IMR-90 (cell line): ENCODE data around the gene MYCBP2. TPM values are rescaled to one million over a fixed set of nuclear protein-coding genes. Genes with fewer than 3 reads are reported as not detected.

Experiments used
- ATAC-seq: fragments of 200-7000 bp; cut with Tn5 transposase; 2 replicates; pipeline ENCODE4 v1.9.1; 2020; ENCODE audit warnings: low read depth, mild to moderate bottlenecking, moderate library complexity
- BruUV-seq: library from RNA; stranded (reverse); fragments of 400-500 nt; replicated peaks from 2 replicates; lab custom pipeline; 2021; lab: Mats Ljungman, UMichigan
- CTCF ChIA-PET: fragments of 300-600 bp; formaldehyde crosslinking; extraction: SDS; loops from one replicate; lab custom pipeline; 2021; ENCODE audit warnings: antibody characterized with exemption; lab: Yijun Ruan, JAX
- POLR2A ChIA-PET: fragments of 300-600 bp; sonication (Branson Sonifier 250); formaldehyde crosslinking; loops from one replicate; lab custom pipeline; 2022; ENCODE audit warnings: antibody characterized with exemption; ENCODE audit not compliant: unreplicated experiment; lab: Charles Lee
- DNase-seq: peaks from one replicate; pipeline ENCODE4 v3.0.0; 2013
- H2AFZ ChIP-seq: replicated peaks from 2 replicates; pipeline ENCODE3; 2013; ENCODE audit warnings: low read length, mild to moderate bottlenecking; ENCODE audit not compliant: poor library complexity
- H2AK5ac ChIP-seq: 2 replicates; pipeline ENCODE4 v1.6.1; 2013; ENCODE audit warnings: low read depth, low read length, inconsistent platforms
- H2AK9ac ChIP-seq: replicated peaks from 2 replicates; pipeline ENCODE3; 2013; ENCODE audit warnings: mild to moderate bottlenecking, low read depth, low read length, moderate library complexity; ENCODE audit not compliant: poor library complexity
- H2BK120ac ChIP-seq: 2 replicates; pipeline ENCODE4 v1.6.1; 2013; ENCODE audit warnings: low read depth, low read length, inconsistent platforms
- H2BK15ac ChIP-seq: 3 replicates; pipeline ENCODE4 v1.6.1; 2013; ENCODE audit warnings: low read depth, low read length, inconsistent platforms
- H2BK20ac ChIP-seq: 2 replicates; pipeline ENCODE4 v1.6.1; 2013; ENCODE audit warnings: low read depth, mild to moderate bottlenecking, inconsistent platforms, low read length, moderate library complexity
- H2BK5ac ChIP-seq: 2 replicates; pipeline ENCODE4 v1.6.1; 2013; ENCODE audit warnings: mild to moderate bottlenecking, low read depth, low read length, inconsistent platforms; ENCODE audit not compliant: poor library complexity, severe bottlenecking
- H3K14ac ChIP-seq: replicated peaks from 2 replicates; pipeline ENCODE4 v1.6.1; 2013; ENCODE audit warnings: low read depth, low read length, inconsistent platforms
- H3K18ac ChIP-seq: 2 replicates; pipeline ENCODE4 v1.6.1; 2013; ENCODE audit warnings: low read depth, low read length, control low read depth
- H3K23ac ChIP-seq: 2 replicates; pipeline ENCODE4 v1.6.1; 2013; ENCODE audit warnings: low read depth, low read length, inconsistent platforms
- H3K27ac ChIP-seq: 2 replicates; pipeline ENCODE4 v1.5.1; 2013; ENCODE audit warnings: mild to moderate bottlenecking, control low read depth, low read length; ENCODE audit not compliant: insufficient read depth
- H3K27me3 ChIP-seq: 2 replicates; pipeline ENCODE4 v1.6.1; 2013; ENCODE audit warnings: low read length; ENCODE audit not compliant: control insufficient read depth, insufficient read depth
- H3K36me3 ChIP-seq: 2 replicates; pipeline ENCODE4 v1.6.1; 2013; ENCODE audit warnings: low read length, mixed read lengths; ENCODE audit not compliant: control insufficient read depth, insufficient read depth
- H3K4ac ChIP-seq: 2 replicates; pipeline ENCODE4 v1.6.1; 2013; ENCODE audit warnings: low read depth, low read length, inconsistent platforms
- H3K4me1 ChIP-seq: 2 replicates; pipeline ENCODE4 v1.6.1; 2013; ENCODE audit warnings: low read length, mixed read lengths; ENCODE audit not compliant: control insufficient read depth, insufficient read depth
- H3K4me2 ChIP-seq: 2 replicates; pipeline ENCODE4 v1.6.1; 2013; ENCODE audit warnings: low read depth, mild to moderate bottlenecking, control low read depth, low read length, moderate library complexity
- H3K4me3 ChIP-seq: 2 replicates; pipeline ENCODE4 v1.5.1; 2013; ENCODE audit warnings: low read depth, mild to moderate bottlenecking, control low read depth, low read length, moderate library complexity; ENCODE audit not compliant: insufficient read depth
- H3K56ac ChIP-seq: 2 replicates; pipeline ENCODE4 v1.6.1; 2013; ENCODE audit warnings: low read length, inconsistent platforms; ENCODE audit not compliant: insufficient read depth; ENCODE audit errors: extremely low read depth
- H3K79me1 ChIP-seq, 2 experiments: 2 replicates each; pipeline ENCODE4 v1.6.1; 2013; ENCODE audit warnings: low read length in 2 of 2, inconsistent platforms in 1 of 2, low read depth in 1 of 2
- H3K9ac ChIP-seq: 2 replicates; pipeline ENCODE4 v1.6.1; 2013; ENCODE audit warnings: low read depth, low read length, control low read depth
- H3K9me1 ChIP-seq: 2 replicates; pipeline ENCODE4 v1.6.1; 2013; ENCODE audit warnings: low read length, inconsistent platforms; ENCODE audit not compliant: insufficient read depth
- H3K9me3 ChIP-seq: 2 replicates; pipeline ENCODE4 v1.6.1; 2013; ENCODE audit warnings: low read length; ENCODE audit not compliant: control insufficient read depth, insufficient read depth
- H4K20me1 ChIP-seq: 2 replicates; pipeline ENCODE4 v1.6.1; 2013; ENCODE audit warnings: low read length, inconsistent platforms; ENCODE audit not compliant: insufficient read depth
- H4K5ac ChIP-seq: 2 replicates; pipeline ENCODE4 v1.6.1; 2013; ENCODE audit warnings: mild to moderate bottlenecking, low read depth, low read length, control low read depth
- H4K8ac ChIP-seq, 2 experiments: 2 replicates each; pipeline ENCODE4 v1.6.1; 2013; ENCODE audit warnings: low read depth in 2 of 2, low read length in 2 of 2, control low read depth in 1 of 2, inconsistent platforms in 1 of 2
- H4K91ac ChIP-seq: 2 replicates; pipeline ENCODE4 v1.6.1; 2013; ENCODE audit warnings: low read depth, low read length, inconsistent platforms; ENCODE audit not compliant: insufficient read depth
- CHD1 ChIP-seq: IDR thresholded peaks from 2 replicates; pipeline ENCODE4 v1.6.1; 2012; ENCODE audit warnings: low read depth, low read length, improper control_type of control experiment
- NFE2L2 ChIP-seq: fragments of 150-350 bp; IDR thresholded peaks from 2 replicates; pipeline ENCODE4 v1.6.1; 2016; ENCODE audit warnings: low read depth, mild to moderate bottlenecking, low read length
- POLR2A ChIP-seq: IDR thresholded peaks from 2 replicates; pipeline ENCODE4 v1.6.1; 2012; ENCODE audit warnings: mild to moderate bottlenecking, low read depth, low read length
- RAD21 ChIP-seq: IDR thresholded peaks from 2 replicates; pipeline ENCODE4 v1.6.1; 2012; ENCODE audit warnings: low read length, improper control_type of control experiment
- RCOR1 ChIP-seq: IDR thresholded peaks from 2 replicates; pipeline ENCODE4 v1.6.1; 2012; ENCODE audit warnings: mild to moderate bottlenecking, low read length, improper control_type of control experiment; ENCODE audit not compliant: insufficient replicate concordance
- WGBS, 2 experiments: methylation state at CpG; one replicate each; pipeline versions ENCODE4 v1.1.5 to v1.1.7; 2013; ENCODE audit warnings: missing lambda C conversion rate in 2 of 2; ENCODE audit not compliant: insufficient read length in 1 of 2; ENCODE audit errors: extremely low coverage in 2 of 2; 5-methylcytosine and 5-hydroxymethylcytosine counted together
- dilution Hi-C: fragments of 300-500 bp; cut with HindIII; formaldehyde crosslinking; loops from one replicate; pipeline ENCODE4 v1.14.3; 2018; ENCODE audit warnings: low sequenced_read_pairs; ENCODE audit not compliant: unreplicated experiment
- in situ Hi-C: fragments of 300-500 bp; cut with MboI; formaldehyde crosslinking; loops from 3 replicates; pipeline ENCODE4 v1.14.3; 2019; ENCODE audit warnings: low sequenced_read_pairs, inconsistent platforms, mixed read lengths
- intact Hi-C: fragments of 100-400 bp; cut with micrococcal nuclease; formaldehyde crosslinking; loops from 2 replicates; pipeline ENCODE4 v1.10.0; 2022
- polyA plus RNA-seq, 3 experiments: library from polyadenylated mRNA; depleted of rRNA; stranded (reverse); fragments of >200 nt; gene quantifications; 2 replicates each; pipeline ENCODE4 v1.2.3, GENCODE V29; 2012; ENCODE audit warnings: low replicate concordance in 1 of 3
- total RNA-seq: library from RNA; depleted of rRNA; stranded (reverse); fragments of >200 nt; gene quantifications from 2 replicates; pipeline ENCODE4 v1.2.3, GENCODE V29; 2012
- TF ChIP-seq, protein P1 (sequence below): fragments of 150-350 bp; IDR thresholded peaks from 2 replicates; pipeline ENCODE4 v1.6.1; 2017; ENCODE audit warnings: mild to moderate bottlenecking, antibody characterized with exemption, low read length, low read depth

Gene MYCBP2
- total and polyA plus RNA-seq, 2 of the 4 experiments (the other 2 are of a cell fraction) = 20.1 to 43.2 TPM

DNA sequence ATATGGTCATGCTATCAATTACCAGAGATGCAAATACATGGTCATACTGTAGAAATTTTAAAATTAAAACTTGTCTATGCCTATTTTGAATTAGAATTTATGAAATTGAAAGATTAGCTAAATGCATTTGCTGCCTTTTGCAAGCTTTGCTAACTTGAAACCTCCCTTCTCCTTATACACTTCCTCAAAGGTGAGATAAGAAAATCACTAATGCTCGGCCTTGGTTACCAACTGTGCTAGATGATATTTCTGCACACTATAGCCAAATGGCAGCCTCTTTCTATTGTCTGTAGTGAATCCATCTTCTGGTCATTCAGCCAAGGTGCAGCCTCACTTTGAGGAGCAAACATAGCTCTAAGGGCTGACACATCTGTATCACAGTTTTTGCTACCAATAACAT, 31.1 kb upstream of the MYCBP2 start:
- no peak overlapping the region for H2AK5ac ChIP-seq
- no peak overlapping the region for H3K18ac ChIP-seq
- peaks cover 4% of the 10 kb centered on the region for H3K27me3 ChIP-seq
- no peak overlapping the region for H4K8ac ChIP-seq
- TF ChIP-seq POLR2A (no peak), RCOR1 (no peak), CHD1 (no peak), RAD21 (no peak), NFE2L2 (no peak)
- TF ChIP-seq, protein P1, sequence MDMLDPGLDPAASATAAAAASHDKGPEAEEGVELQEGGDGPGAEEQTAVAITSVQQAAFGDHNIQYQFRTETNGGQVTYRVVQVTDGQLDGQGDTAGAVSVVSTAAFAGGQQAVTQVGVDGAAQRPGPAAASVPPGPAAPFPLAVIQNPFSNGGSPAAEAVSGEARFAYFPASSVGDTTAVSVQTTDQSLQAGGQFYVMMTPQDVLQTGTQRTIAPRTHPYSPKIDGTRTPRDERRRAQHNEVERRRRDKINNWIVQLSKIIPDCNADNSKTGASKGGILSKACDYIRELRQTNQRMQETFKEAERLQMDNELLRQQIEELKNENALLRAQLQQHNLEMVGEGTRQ = no peak
- intact Hi-C loops (no loop called here), dilution Hi-C loops (no loop called here), in situ Hi-C loops (no loop called here)
- no CpG with 5 or more reads among the region's 1 CpG for WGBS, 2 experiments
- H3K4me1 ChIP-seq = no peaks in the 10 kb centered on the region
- POLR2A ChIA-PET = no interaction called here
- DNase-seq = no peak
- no peaks in the 10 kb centered on the region for H4K20me1 ChIP-seq
- no peak overlapping the region for H4K5ac ChIP-seq
- no peak overlapping the region for H2AK9ac ChIP-seq
- CTCF ChIA-PET = no interaction called here
- no peak overlapping the region for H2BK15ac ChIP-seq
- no peak overlapping the region for H3K4ac ChIP-seq
- no peak overlapping the region for H2BK5ac ChIP-seq
- no peaks in the 10 kb centered on the region for H3K9me3 ChIP-seq
- H3K27ac ChIP-seq = no peak overlapping the region
- no peaks in the 10 kb centered on the region for H3K9me1 ChIP-seq
- BruUV-seq = no TSS peak
- H4K91ac ChIP-seq = no peak overlapping the region
- no peaks in the 10 kb centered on the region for H3K36me3 ChIP-seq
- no peak overlapping the region for H3K56ac ChIP-seq
- no peak overlapping the region for H2AFZ ChIP-seq
- no peak overlapping the region for H3K14ac ChIP-seq
- no peak overlapping the region for H3K4me3 ChIP-seq
- no peak overlapping the region for H3K23ac ChIP-seq
- H2BK20ac ChIP-seq = no peak overlapping the region
- H3K79me1 ChIP-seq = no peaks in the 10 kb centered on the region
- no peak overlapping the region for H2BK120ac ChIP-seq
- no peak overlapping the region for H3K4me2 ChIP-seq
- no peak for ATAC-seq
- H3K9ac ChIP-seq = no peak overlapping the region
